Nephron (organoid): ENCODE data around the gene SLC16A7.
A peak's percentile ranks its signal among the peaks of the same experiment; 100 is the strongest.

Experiments
- H3K27ac Mint-ChIP-seq, 3 experiments: 2 replicates each; pipeline ENCODE4 v1.8.0; 2020; ENCODE audit warnings: mixed read lengths in 3 of 3, mild to moderate bottlenecking in 2 of 3, moderate library complexity in 1 of 3
- H3K27me3 Mint-ChIP-seq: 2 replicates; pipeline ENCODE4 v1.8.0; 2021; ENCODE audit warnings: low read depth, mild to moderate bottlenecking, moderate library complexity, mixed read lengths
- H3K36me3 Mint-ChIP-seq: 2 replicates; pipeline ENCODE4 v1.8.0; 2020; ENCODE audit warnings: low read depth, mixed read lengths
- H3K4me1 Mint-ChIP-seq: 2 replicates; pipeline ENCODE4 v1.8.0; 2020; ENCODE audit warnings: mixed read lengths
- H3K4me3 Mint-ChIP-seq, 3 experiments: 2 replicates each; pipeline ENCODE4 v1.8.0; 2020; ENCODE audit warnings: mild to moderate bottlenecking in 3 of 3, mixed read lengths in 3 of 3, moderate library complexity in 2 of 3
- H3K9me3 Mint-ChIP-seq: 2 replicates; pipeline ENCODE4 v1.8.0; 2020; ENCODE audit warnings: mixed read lengths
- CTCF ChIP-seq, 3 experiments: fragments of 200-600 bp; sonication (generic); IDR thresholded peaks; one replicate each; pipeline ENCODE4 v1.5.0; 2021; ENCODE audit warnings: antibody characterized with exemption in 3 of 3; ENCODE audit not compliant: unreplicated experiment in 3 of 3

SLC16A7 gene

GRCh38 chr12:59615392-59616165 is 19.8 kb downstream of the SLC16A7 start:
- no peak for TF ChIP-seq CTCF (IDR thresholded peaks at IDR 0.05; ENCODE audit: unreplicated experiment in 3 of 3)
- Mint-ChIP-seq H3K9me3 (peaks cover 12% of the 10 kb centered on the region), H3K27me3 (no peaks in the 10 kb centered on the region), H3K4me3 (no peak overlapping the region), H3K4me1 (peaks cover 4% of the 10 kb centered on the region), H3K27ac (no peak overlapping the region), H3K36me3 (peaks cover 17% of the 10 kb centered on the region)

GRCh38 chr12:59619461-59620240 is 23.8 kb downstream of the SLC16A7 start:
- Mint-ChIP-seq H3K9me3 (no peaks in the 10 kb centered on the region), H3K27me3 (no peaks in the 10 kb centered on the region), H3K4me1 (peaks cover 5% of the 10 kb centered on the region), H3K36me3 (no peaks in the 10 kb centered on the region), H3K27ac (no peak overlapping the region), H3K4me3 (no peak overlapping the region)
- no peak for TF ChIP-seq CTCF (IDR thresholded peaks at IDR 0.05; ENCODE audit: unreplicated experiment in 3 of 3)

GRCh38 chr12:59620326-59620725 is 24.5 kb downstream of the SLC16A7 start:
- Mint-ChIP-seq H3K36me3 (no peaks in the 10 kb centered on the region), H3K27ac (peak overlapping the region in 1 of 3 experiments; percentile 16), H3K27me3 (no peaks in the 10 kb centered on the region), H3K9me3 (no peaks in the 10 kb centered on the region), H3K4me3 (no peak overlapping the region), H3K4me1 (peaks cover 5% of the 10 kb centered on the region)
- TF ChIP-seq CTCF (IDR thresholded peaks at IDR 0.05; ENCODE audit: unreplicated experiment in 3 of 3): no peak

- H3K36me3 Mint-ChIP-seq: no peaks in the 10 kb centered on the region
- peaks cover 5% of the 10 kb centered on the region for H3K4me1 Mint-ChIP-seq
- no peak for TF ChIP-seq CTCF (IDR thresholded peaks at IDR 0.05; ENCODE audit: unreplicated experiment in 3 of 3)
- H3K27me3 Mint-ChIP-seq: no peaks in the 10 kb centered on the region
- H3K4me3 Mint-ChIP-seq: no peak overlapping the region
- no peaks in the 10 kb centered on the region for H3K9me3 Mint-ChIP-seq
- no peak overlapping the region for H3K27ac Mint-ChIP-seq
These were observed 29.1 kb downstream of the SLC16A7 start for GRCh38 chr12:59624732-59625460.

GRCh38 chr12:59626382-59626781 is 30.6 kb downstream of the SLC16A7 start:
- no peaks in the 10 kb centered on the region for H3K4me1 Mint-ChIP-seq
- H3K36me3 Mint-ChIP-seq: no peaks in the 10 kb centered on the region
- H3K9me3 Mint-ChIP-seq: no peaks in the 10 kb centered on the region
- no peak overlapping the region for H3K4me3 Mint-ChIP-seq
- no peak overlapping the region for H3K27ac Mint-ChIP-seq
- H3K27me3 Mint-ChIP-seq: no peaks in the 10 kb centered on the region
- no peak for TF ChIP-seq CTCF (IDR thresholded peaks at IDR 0.05; ENCODE audit: unreplicated experiment in 3 of 3)
